PC-3 (cell line): ENCODE data around the gene HES2.

Experiments
- EZH2 ChIP-seq: fragments of 300-600 bp; sonication (generic); IDR thresholded peaks from one replicate; pipeline ENCODE4 v1.6.1; 2017; ENCODE audit warnings: antibody characterized with exemption, mild to moderate bottlenecking, low read length; ENCODE audit not compliant: unreplicated experiment
- EZH2phosphoT487 ChIP-seq: fragments of 300-600 bp; sonication (generic); IDR thresholded peaks from 2 replicates; pipeline ENCODE4 v1.6.1; 2018; ENCODE audit warnings: mild to moderate bottlenecking, antibody characterized with exemption, low read length, borderline replicate concordance

GRCh38 chr1:6456800-6457466 lies 37.2 kb upstream of the HES2 start:
- TF ChIP-seq EZH2 (no peak), EZH2phosphoT487 (no peak)
